ENCODE data around the gene GSTT2. TPM values are rescaled to one million over a fixed set of nuclear protein-coding genes. Genes with fewer than 3 reads are reported as not detected.
"Not testable (repeated sequence)": the region's sequence is repeated elsewhere in the genome, so short reads cannot be mapped to it uniquely, and the experiment has no call there.

The GSTT2 gene
- polyA plus RNA-seq, 2 of the 4 experiments (the other 2 are of a cell fraction): 0.14 TPM; not detected in 1

- H3K27ac ChIP-seq; DNase-seq (ENCODE audit: low read depth in 1 of 2, low spot score in 1 of 2); H3K4me2 ChIP-seq; POLR2A ChIA-PET; CTCF ChIA-PET; H3K9me3 ChIP-seq; H3K4me3 ChIP-seq; H3K4me1 ChIP-seq; ATAC-seq: not testable (repeated sequence)
- 96% methylated on average over 3 of the region's 3 CpGs for WGBS (ENCODE audit: missing lambda C conversion rate)
- FAIRE-seq: peak; percentile 28
Observed at GRCh38 chr22:23971927-23972326, 8.0 kb upstream of the GSTT2 start.

- FAIRE-seq: peak; percentile 32
- DNase-seq (ENCODE audit: low read depth in 1 of 2, low spot score in 1 of 2); H3K4me3 ChIP-seq; H3K27ac ChIP-seq; H3K9me3 ChIP-seq; H3K4me2 ChIP-seq; H3K4me1 ChIP-seq; CTCF ChIA-PET; POLR2A ChIA-PET: not testable (repeated sequence)
- WGBS (ENCODE audit: missing lambda C conversion rate): no CpG with 5 or more reads among the region's 29 CpGs
- ATAC-seq: peak; percentile 91 to 94
Observed at GRCh38 chr22:23974345-23974744, 5.6 kb upstream of the GSTT2 start, which contains the start of gene DDT. Gene DDT, minus strand, starts transcription at chr22:23974441. Its CDS starts 27 bp downstream, at chr22:23974414.

- H3K4me2 ChIP-seq; POLR2A ChIA-PET; H3K4me3 ChIP-seq; H3K9me3 ChIP-seq; FAIRE-seq; CTCF ChIA-PET; DNase-seq (ENCODE audit: low read depth in 1 of 2, low spot score in 1 of 2); H3K4me1 ChIP-seq; H3K27ac ChIP-seq: not testable (repeated sequence)
- peak; percentile 79 to 81 for ATAC-seq
- no CpG with 5 or more reads among the region's 27 CpGs for WGBS (ENCODE audit: missing lambda C conversion rate)
Observed at GRCh38 chr22:23974836-23975352, 5.0 kb upstream of the GSTT2 start.

GRCh38 chr22:23977304-23977703 is 2.6 kb upstream of the GSTT2 start:
- H3K9me3 ChIP-seq; POLR2A ChIA-PET; H3K27ac ChIP-seq; H3K4me2 ChIP-seq; ATAC-seq; FAIRE-seq; H3K4me3 ChIP-seq; DNase-seq (ENCODE audit: low read depth in 1 of 2, low spot score in 1 of 2); CTCF ChIA-PET; H3K4me1 ChIP-seq: not testable (repeated sequence)
- WGBS (ENCODE audit: missing lambda C conversion rate): no CpG with 5 or more reads among the region's 12 CpGs

- POLR2A ChIA-PET, CTCF ChIA-PET: not testable (repeated sequence)
Observed at GRCh38 chr22:23980567-23980966, 633 bp downstream of the GSTT2 start.

GRCh38 chr22:23984430-23984829 is 4.5 kb downstream of the GSTT2 start:
- Histone ChIP-seq H3K9me3 (no peaks in the 10 kb centered on the region), H3K27ac (no peak overlapping the region), H3K4me1 (no peaks in the 10 kb centered on the region), H3K4me2 (no peak overlapping the region), H3K4me3 (no peak overlapping the region)
- 38% methylated on average over 6 of the region's 6 CpGs for WGBS (ENCODE audit: missing lambda C conversion rate)
- CTCF ChIA-PET: interaction anchor here (0.6 to 1.3 kb wide), 7 partner anchors 14 to 192 kb away, joined by 3 to 9 read pairs (median 4); no protein-coding TSS in a partner anchor
- DNase-seq (ENCODE audit: low read depth in 1 of 2, low spot score in 1 of 2) (peak in 1 of 2 experiments; percentile 58), ATAC-seq (peak; percentile 83 to 95), FAIRE-seq (no peak)
- POLR2A ChIA-PET: no interaction called here
- TF ChIP-seq HOXB13 (CRISPR knock-in tag; IDR thresholded peaks at IDR 0.05; ENCODE audit: low read depth) (no peak), RARB (CRISPR knock-in tag; IDR thresholded peaks at IDR 0.05) (no peak), MAX (IDR thresholded peaks at IDR 0.05) (peak; percentile 54; the same call in 1 of the 2 replicates), SMC3 (IDR thresholded peaks at IDR 0.05) (peak; percentile 58), CTCF (IDR thresholded peaks at IDR 0.05) (peak; percentile 59), RAD21 (conservative IDR thresholded peaks at IDR 0.05 in 1 of 2, IDR thresholded peaks at IDR 0.05 in 1 of 2) (peak; percentile 80 to 89)

More at GRCh38 chr22:23980567-23980966, 633 bp downstream of the GSTT2 start:
- WGBS (ENCODE audit: missing lambda C conversion rate): 74% methylated on average over 4 of the region's 7 CpGs
- not testable (repeated sequence) for H3K9me3 ChIP-seq; H3K27ac ChIP-seq; DNase-seq (ENCODE audit: low read depth in 1 of 2, low spot score in 1 of 2); FAIRE-seq; H3K4me2 ChIP-seq; H3K4me3 ChIP-seq; ATAC-seq; H3K4me1 ChIP-seq

GRCh38 chr22:23986089-23986488 is 6.2 kb downstream of the GSTT2 start:
- H3K27ac ChIP-seq; POLR2A ChIA-PET; H3K4me2 ChIP-seq; FAIRE-seq; ATAC-seq; CTCF ChIA-PET; H3K4me3 ChIP-seq; H3K4me1 ChIP-seq; DNase-seq (ENCODE audit: low read depth in 1 of 2, low spot score in 1 of 2); H3K9me3 ChIP-seq: not testable (repeated sequence)
- WGBS (ENCODE audit: missing lambda C conversion rate): 73% methylated on average over 8 of the region's 8 CpGs

GRCh38 chr22:23986538-23987178 is 6.7 kb downstream of the GSTT2 start:
- WGBS (ENCODE audit: missing lambda C conversion rate): 91% methylated on average over 4 of the region's 4 CpGs
- DNase-seq (ENCODE audit: low read depth in 1 of 2, low spot score in 1 of 2); FAIRE-seq; POLR2A ChIA-PET; H3K27ac ChIP-seq; H3K4me1 ChIP-seq; H3K4me2 ChIP-seq; CTCF ChIA-PET; H3K9me3 ChIP-seq; H3K4me3 ChIP-seq; ATAC-seq: not testable (repeated sequence)

GRCh38 chr22:23989583-23990244 is 9.8 kb downstream of the GSTT2 start:
- H3K4me1 ChIP-seq; ATAC-seq; H3K4me3 ChIP-seq; DNase-seq (ENCODE audit: low read depth in 1 of 2, low spot score in 1 of 2); POLR2A ChIA-PET; CTCF ChIA-PET; FAIRE-seq; H3K4me2 ChIP-seq; H3K27ac ChIP-seq; H3K9me3 ChIP-seq: not testable (repeated sequence)
- WGBS (ENCODE audit: missing lambda C conversion rate): 40% methylated on average over 1 of the region's 3 CpGs
